Measurements from ENCODE around the gene MAML2. TPM values are rescaled to one million over a fixed set of nuclear protein-coding genes. Genes with fewer than 3 reads are reported as not detected.

MAML2 gene
- total and polyA plus RNA-seq, 2 of the 13 experiments (the other 11 are each of a cell fraction or from before 2014, with no cell fraction given) = 2.3 to 25.9 TPM

DNA sequence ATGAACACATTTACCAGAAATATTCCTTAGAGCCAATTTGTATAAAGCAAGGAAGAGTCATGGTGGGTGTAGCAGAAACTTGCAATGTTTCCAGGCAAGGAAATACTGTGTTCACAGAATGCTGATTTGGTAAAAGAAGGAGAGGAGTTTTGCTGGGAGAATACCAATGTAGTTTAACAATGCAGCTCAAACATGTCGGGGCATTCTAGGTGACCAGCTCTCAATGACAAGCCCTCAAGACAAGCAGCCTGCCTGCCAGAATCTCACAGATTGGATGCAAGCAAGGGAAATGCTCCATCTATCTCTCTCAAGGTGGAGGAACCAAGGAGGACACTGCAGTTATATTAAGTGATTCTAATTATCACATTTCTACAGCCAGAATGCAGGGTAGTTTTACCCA, 190.4 kb downstream of the MAML2 start (continued):
- TF ChIP-seq, protein P1, sequence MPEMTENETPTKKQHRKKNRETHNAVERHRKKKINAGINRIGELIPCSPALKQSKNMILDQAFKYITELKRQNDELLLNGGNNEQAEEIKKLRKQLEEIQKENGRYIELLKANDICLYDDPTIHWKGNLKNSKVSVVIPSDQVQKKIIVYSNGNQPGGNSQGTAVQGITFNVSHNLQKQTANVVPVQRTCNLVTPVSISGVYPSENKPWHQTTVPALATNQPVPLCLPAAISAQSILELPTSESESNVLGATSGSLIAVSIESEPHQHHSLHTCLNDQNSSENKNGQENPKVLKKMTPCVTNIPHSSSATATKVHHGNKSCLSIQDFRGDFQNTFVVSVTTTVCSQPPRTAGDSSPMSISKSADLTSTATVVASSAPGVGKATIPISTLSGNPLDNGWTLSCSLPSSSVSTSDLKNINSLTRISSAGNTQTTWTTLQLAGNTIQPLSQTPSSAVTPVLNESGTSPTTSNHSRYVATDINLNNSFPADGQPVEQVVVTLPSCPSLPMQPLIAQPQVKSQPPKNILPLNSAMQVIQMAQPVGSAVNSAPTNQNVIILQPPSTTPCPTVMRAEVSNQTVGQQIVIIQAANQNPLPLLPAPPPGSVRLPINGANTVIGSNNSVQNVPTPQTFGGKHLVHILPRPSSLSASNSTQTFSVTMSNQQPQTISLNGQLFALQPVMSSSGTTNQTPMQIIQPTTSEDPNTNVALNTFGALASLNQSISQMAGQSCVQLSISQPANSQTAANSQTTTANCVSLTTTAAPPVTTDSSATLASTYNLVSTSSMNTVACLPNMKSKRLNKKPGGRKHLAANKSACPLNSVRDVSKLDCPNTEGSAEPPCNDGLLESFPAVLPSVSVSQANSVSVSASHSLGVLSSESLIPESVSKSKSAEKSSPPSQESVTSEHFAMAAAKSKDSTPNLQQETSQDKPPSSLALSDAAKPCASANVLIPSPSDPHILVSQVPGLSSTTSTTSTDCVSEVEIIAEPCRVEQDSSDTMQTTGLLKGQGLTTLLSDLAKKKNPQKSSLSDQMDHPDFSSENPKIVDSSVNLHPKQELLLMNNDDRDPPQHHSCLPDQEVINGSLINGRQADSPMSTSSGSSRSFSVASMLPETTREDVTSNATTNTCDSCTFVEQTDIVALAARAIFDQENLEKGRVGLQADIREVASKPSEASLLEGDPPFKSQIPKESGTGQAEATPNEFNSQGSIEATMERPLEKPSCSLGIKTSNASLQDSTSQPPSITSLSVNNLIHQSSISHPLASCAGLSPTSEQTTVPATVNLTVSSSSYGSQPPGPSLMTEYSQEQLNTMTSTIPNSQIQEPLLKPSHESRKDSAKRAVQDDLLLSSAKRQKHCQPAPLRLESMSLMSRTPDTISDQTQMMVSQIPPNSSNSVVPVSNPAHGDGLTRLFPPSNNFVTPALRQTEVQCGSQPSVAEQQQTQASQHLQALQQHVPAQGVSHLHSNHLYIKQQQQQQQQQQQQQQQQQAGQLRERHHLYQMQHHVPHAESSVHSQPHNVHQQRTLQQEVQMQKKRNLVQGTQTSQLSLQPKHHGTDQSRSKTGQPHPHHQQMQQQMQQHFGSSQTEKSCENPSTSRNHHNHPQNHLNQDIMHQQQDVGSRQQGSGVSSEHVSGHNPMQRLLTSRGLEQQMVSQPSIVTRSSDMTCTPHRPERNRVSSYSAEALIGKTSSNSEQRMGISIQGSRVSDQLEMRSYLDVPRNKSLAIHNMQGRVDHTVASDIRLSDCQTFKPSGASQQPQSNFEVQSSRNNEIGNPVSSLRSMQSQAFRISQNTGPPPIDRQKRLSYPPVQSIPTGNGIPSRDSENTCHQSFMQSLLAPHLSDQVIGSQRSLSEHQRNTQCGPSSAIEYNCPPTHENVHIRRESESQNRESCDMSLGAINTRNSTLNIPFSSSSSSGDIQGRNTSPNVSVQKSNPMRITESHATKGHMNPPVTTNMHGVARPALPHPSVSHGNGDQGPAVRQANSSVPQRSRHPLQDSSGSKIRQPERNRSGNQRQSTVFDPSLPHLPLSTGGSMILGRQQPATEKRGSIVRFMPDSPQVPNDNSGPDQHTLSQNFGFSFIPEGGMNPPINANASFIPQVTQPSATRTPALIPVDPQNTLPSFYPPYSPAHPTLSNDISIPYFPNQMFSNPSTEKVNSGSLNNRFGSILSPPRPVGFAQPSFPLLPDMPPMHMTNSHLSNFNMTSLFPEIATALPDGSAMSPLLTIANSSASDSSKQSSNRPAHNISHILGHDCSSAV (CRISPR knock-in tag; IDR thresholded peaks at IDR 0.05; ENCODE audit: borderline replicate concordance) = no peak

DNA sequence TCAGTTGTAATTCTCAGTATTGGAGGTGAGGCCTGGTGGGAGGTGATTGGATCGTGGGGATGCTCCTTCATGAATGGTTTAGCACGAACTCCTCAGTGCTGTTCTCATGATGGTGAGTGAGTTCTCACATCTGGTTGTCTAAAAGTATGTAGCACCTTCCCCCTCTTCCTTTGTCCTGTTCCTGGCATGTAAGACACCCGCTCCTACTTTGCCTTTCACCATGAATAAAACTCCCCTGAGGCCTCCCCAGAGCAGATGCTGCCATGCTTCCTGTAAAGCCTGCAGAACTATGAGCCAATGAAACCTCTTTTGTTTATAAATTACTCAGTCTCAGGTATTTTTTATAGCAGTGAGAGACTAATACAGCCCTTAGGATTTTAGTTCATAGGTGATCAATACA, 191.5 kb downstream of the MAML2 start:
- H3K9me3 ChIP-seq (ENCODE audit: low read length) = no peaks in the 10 kb centered on the region
- no TSS peak for BruUV-seq (replicated peaks)
- in situ Hi-C loops (cut with HindIII; ENCODE audit: extremely low pct_ligation_motif_present, low pct_unique_long_range_greater_than_20kb) = no loop called here
- no peak for ATAC-seq
- H3K27ac ChIP-seq (ENCODE audit: extremely low read length, insufficient read depth, low read length) = no peak overlapping the region
- no peaks in the 10 kb centered on the region for H4K20me1 ChIP-seq (ENCODE audit: insufficient read depth, low read length)
- no peaks in the 10 kb centered on the region for H3K27me3 ChIP-seq (ENCODE audit: control insufficient read depth in 1 of 2, insufficient read depth in 2 of 2, low read length in 2 of 2)
- ChIA-PET POLR2A (no interaction called here), CTCF (ENCODE audit: low intra/inter-chr PET ratio, low total read pairs) (no interaction called here)
- H3K4me2 ChIP-seq (ENCODE audit: low read depth, low read length) = no peak overlapping the region
- peaks cover 63% of the 10 kb centered on the region for H3K4me1 ChIP-seq (ENCODE audit: insufficient read depth, low read length)
- H3K4me3 ChIP-seq (replicated peaks in 1 of 3; ENCODE audit: insufficient read depth in 1 of 3, low read depth in 2 of 3, low read length in 3 of 3) = no peak overlapping the region
- H3K9ac ChIP-seq (ENCODE audit: insufficient read depth, low read depth, low read length) = no peak overlapping the region
- H3K36me3 ChIP-seq (replicated peaks in 1 of 2; ENCODE audit: control insufficient read depth in 1 of 2, insufficient read depth in 2 of 2, low read length in 2 of 2) = 0 out of 5 replicates have a peak, but pooled peaks cover 0 to 1% of the 10 kb centered on the region in 2 experiments
- intact Hi-C loops (cut with micrococcal nuclease; ENCODE audit: unreplicated experiment) = no loop called here
- no peak for DNase-seq (ENCODE audit: low spot score)
- peaks cover 5% of the 10 kb centered on the region for H3K79me2 ChIP-seq (ENCODE audit: insufficient read depth, low read length)
- TF ChIP-seq ZFP36L2 (CRISPR knock-in tag; IDR thresholded peaks at IDR 0.05) (no peak), ZKSCAN5 (CRISPR knock-in tag; IDR thresholded peaks at IDR 0.05) (no peak), ARNT2 (CRISPR knock-in tag; IDR thresholded peaks at IDR 0.05; ENCODE audit: low read depth) (no peak), ZNF619 (CRISPR knock-in tag; IDR thresholded peaks at IDR 0.05) (no peak), NFYC (CRISPR knock-in tag; IDR thresholded peaks at IDR 0.05) (no peak), ZNF343 (CRISPR knock-in tag; IDR thresholded peaks at IDR 0.05) (no peak), TP53 (CRISPR knock-in tag; conservative IDR thresholded peaks at IDR 0.05) (no peak), ATF1 (CRISPR knock-in tag; IDR thresholded peaks at IDR 0.05) (no peak)
- TF ChIP-seq, protein P2, sequence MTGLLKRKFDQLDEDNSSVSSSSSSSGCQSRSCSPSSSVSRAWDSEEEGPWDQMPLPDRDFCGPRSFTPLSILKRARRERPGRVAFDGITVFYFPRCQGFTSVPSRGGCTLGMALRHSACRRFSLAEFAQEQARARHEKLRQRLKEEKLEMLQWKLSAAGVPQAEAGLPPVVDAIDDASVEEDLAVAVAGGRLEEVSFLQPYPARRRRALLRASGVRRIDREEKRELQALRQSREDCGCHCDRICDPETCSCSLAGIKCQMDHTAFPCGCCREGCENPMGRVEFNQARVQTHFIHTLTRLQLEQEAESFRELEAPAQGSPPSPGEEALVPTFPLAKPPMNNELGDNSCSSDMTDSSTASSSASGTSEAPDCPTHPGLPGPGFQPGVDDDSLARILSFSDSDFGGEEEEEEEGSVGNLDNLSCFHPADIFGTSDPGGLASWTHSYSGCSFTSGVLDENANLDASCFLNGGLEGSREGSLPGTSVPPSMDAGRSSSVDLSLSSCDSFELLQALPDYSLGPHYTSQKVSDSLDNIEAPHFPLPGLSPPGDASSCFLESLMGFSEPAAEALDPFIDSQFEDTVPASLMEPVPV (CRISPR knock-in tag; IDR thresholded peaks at IDR 0.05) = no peak
- TF ChIP-seq, protein P3, sequence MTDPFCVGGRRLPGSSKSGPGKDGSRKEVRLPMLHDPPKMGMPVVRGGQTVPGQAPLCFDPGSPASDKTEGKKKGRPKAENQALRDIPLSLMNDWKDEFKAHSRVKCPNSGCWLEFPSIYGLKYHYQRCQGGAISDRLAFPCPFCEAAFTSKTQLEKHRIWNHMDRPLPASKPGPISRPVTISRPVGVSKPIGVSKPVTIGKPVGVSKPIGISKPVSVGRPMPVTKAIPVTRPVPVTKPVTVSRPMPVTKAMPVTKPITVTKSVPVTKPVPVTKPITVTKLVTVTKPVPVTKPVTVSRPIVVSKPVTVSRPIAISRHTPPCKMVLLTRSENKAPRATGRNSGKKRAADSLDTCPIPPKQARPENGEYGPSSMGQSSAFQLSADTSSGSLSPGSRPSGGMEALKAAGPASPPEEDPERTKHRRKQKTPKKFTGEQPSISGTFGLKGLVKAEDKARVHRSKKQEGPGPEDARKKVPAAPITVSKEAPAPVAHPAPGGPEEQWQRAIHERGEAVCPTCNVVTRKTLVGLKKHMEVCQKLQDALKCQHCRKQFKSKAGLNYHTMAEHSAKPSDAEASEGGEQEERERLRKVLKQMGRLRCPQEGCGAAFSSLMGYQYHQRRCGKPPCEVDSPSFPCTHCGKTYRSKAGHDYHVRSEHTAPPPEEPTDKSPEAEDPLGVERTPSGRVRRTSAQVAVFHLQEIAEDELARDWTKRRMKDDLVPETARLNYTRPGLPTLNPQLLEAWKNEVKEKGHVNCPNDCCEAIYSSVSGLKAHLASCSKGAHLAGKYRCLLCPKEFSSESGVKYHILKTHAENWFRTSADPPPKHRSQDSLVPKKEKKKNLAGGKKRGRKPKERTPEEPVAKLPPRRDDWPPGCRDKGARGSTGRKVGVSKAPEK (CRISPR knock-in tag; IDR thresholded peaks at IDR 0.05; ENCODE audit: borderline replicate concordance) = no peak
- no peak overlapping the region for H2AFZ ChIP-seq (ENCODE audit: low read length)
- WGBS (ENCODE audit: low lambda C conversion rate) = 95% methylated on average over 3 of the region's 3 CpGs
- no peak for FAIRE-seq
